AG04450 (cell line): ENCODE measurements around the gene N4BP2L2. TPM values are rescaled to one million over a fixed set of nuclear protein-coding genes. Genes with fewer than 3 reads are reported as not detected.

Experiments used
- CTCF ChIA-PET: fragments of 300-600, 350-600 bp; formaldehyde crosslinking; extraction: SDS; loops from one replicate; lab custom pipeline; 2022; ENCODE audit warnings: antibody characterized with exemption, inconsistent platforms; lab: Charles Lee
- POLR2A ChIA-PET: fragments of 350-600 bp; formaldehyde crosslinking; extraction: SDS; loops from one replicate; lab custom pipeline; 2021; ENCODE audit warnings: antibody characterized with exemption, inconsistent platforms; lab: Yijun Ruan, JAX
- DNase-seq: peaks from one replicate; pipeline ENCODE4 v3.0.0-alpha.2; 2011; ENCODE audit warnings: low read depth, low spot score
- H3K27ac ChIP-seq: one replicate; pipeline ENCODE4 v1.5.1; 2012; ENCODE audit warnings: low read depth, low read length, control low read depth
- H3K27me3 ChIP-seq: one replicate; pipeline ENCODE4 v1.6.0; 2012; ENCODE audit warnings: low read length; ENCODE audit not compliant: control insufficient read depth, insufficient read depth
- H3K4me3 ChIP-seq: 2 replicates; pipeline ENCODE4 v1.5.1; 2011; ENCODE audit warnings: mild to moderate bottlenecking, low read depth, low read length, control low read depth
- H3K9me3 ChIP-seq: 2 replicates; pipeline ENCODE4 v1.5.1; 2012; ENCODE audit warnings: low read length; ENCODE audit not compliant: control insufficient read depth, insufficient read depth
- CTCF ChIP-seq: IDR thresholded peaks from 2 replicates; pipeline ENCODE4 v1.5.1; 2011; ENCODE audit warnings: low read depth, low read length, control low read depth, inconsistent platforms
- polyA plus RNA-seq: library from polyadenylated mRNA; depleted of rRNA; stranded (reverse); fragments of >200 nt; gene quantifications from 2 replicates; pipeline ENCODE4 v1.2.3, GENCODE V29; 2011

Gene N4BP2L2
- polyA plus RNA-seq, 1 experiment: 74.5 TPM

GRCh38 chr13:32432856-32433255, 105.7 kb downstream of the N4BP2L2 start:
- no peaks in the 10 kb centered on the region; the same call in 1 of the 2 replicates for H3K9me3 ChIP-seq
- ChIA-PET CTCF (no interaction called here), POLR2A (no interaction called here)
- TF ChIP-seq CTCF: no peak
- H3K27me3 ChIP-seq: no peaks in the 10 kb centered on the region
- no peak overlapping the region for H3K4me3 ChIP-seq
- DNase-seq: no peak
- H3K27ac ChIP-seq: no peak overlapping the region

- CTCF ChIA-PET: interaction anchor here (0.7 to 1.1 kb wide), 2 partner anchors 151 to 521 kb away, joined by 3 to 4 read pairs; no protein-coding TSS in a partner anchor
- Histone ChIP-seq H3K4me3 (no peak overlapping the region), H3K9me3 (no peaks in the 10 kb centered on the region; the same call in 1 of the 2 replicates), H3K27me3 (no peaks in the 10 kb centered on the region), H3K27ac (no peak overlapping the region)
- POLR2A ChIA-PET: no interaction called here
- DNase-seq: no peak
- no peak for TF ChIP-seq CTCF
Observed at GRCh38 chr13:32431361-32431760, 107.2 kb downstream of the N4BP2L2 start.

GRCh38 chr13:32430018-32430747, 108.4 kb downstream of the N4BP2L2 start:
- CTCF ChIA-PET: no interaction called here
- DNase-seq: no peak

GRCh38 chr13:32429433-32429909, 109.1 kb downstream of the N4BP2L2 start:
- Histone ChIP-seq H3K27me3 (no peaks in the 10 kb centered on the region), H3K27ac (no peak overlapping the region), H3K4me3 (no peak overlapping the region), H3K9me3 (no peaks in the 10 kb centered on the region; the same call in 1 of the 2 replicates)
- no peak for TF ChIP-seq CTCF
- DNase-seq: no peak
- ChIA-PET CTCF (no interaction called here), POLR2A (no interaction called here)

More at GRCh38 chr13:32430018-32430747, 108.4 kb downstream of the N4BP2L2 start:
- no peaks in the 10 kb centered on the region for H3K27me3 ChIP-seq
- no peak overlapping the region for H3K27ac ChIP-seq
- POLR2A ChIA-PET: no interaction called here
- no peak for TF ChIP-seq CTCF
- no peak overlapping the region for H3K4me3 ChIP-seq
- no peaks in the 10 kb centered on the region; the same call in 1 of the 2 replicates for H3K9me3 ChIP-seq
